ENCODE results near the gene ASCL3. TPM values are rescaled to one million over a fixed set of nuclear protein-coding genes. Genes with fewer than 3 reads are reported as not detected.
A peak's percentile ranks its signal among the peaks of the same experiment; 100 is the strongest.
"Not testable (repeated sequence)": the region's sequence is repeated elsewhere in the genome, so short reads cannot be mapped to it uniquely, and the experiment has no call there.

ASCL3 gene
- total RNA-seq, result not detected in 3 replicates
- long read RNA-seq, result 0 reads

- Mint-ChIP-seq H3K4me3 (ENCODE audit: unreplicated experiment) (no peak within 1 kb of the TSS), H3K27ac (ENCODE audit: unreplicated experiment) (no peak within 1 kb of the TSS), H3K27me3 (ENCODE audit: low read depth) (no peaks in the 10 kb centered on the region), H3K9me3 (ENCODE audit: low read depth) (no peaks in the 10 kb centered on the region), H3K4me1 (ENCODE audit: low read depth) (no peaks in the 10 kb centered on the region), H3K36me3 (ENCODE audit: low read depth) (peaks cover 7% of the 10 kb centered on the region)
- no peak for TF ChIP-seq CTCF (IDR thresholded peaks at IDR 0.05)
- DNase-seq (ENCODE audit: low spot score), result no peak
Measured at GRCh38 chr11:8942518-8943066, at the start of gene ASCL3. Gene ASCL3, minus strand, starts transcription at chr11:8943016. Its CDS starts 4,855 bp downstream, at chr11:8938161.

- TF ChIP-seq CTCF (IDR thresholded peaks at IDR 0.05), result no peak
- no peak for DNase-seq (ENCODE audit: low spot score)
- no peak overlapping the region for H3K4me3 Mint-ChIP-seq (ENCODE audit: unreplicated experiment)
Measured at GRCh38 chr11:8989453-8989852, 46.6 kb upstream of the ASCL3 start.

GRCh38 chr11:8988329-8989234 lies 45.8 kb upstream of the ASCL3 start:
- Mint-ChIP-seq H3K27ac (ENCODE audit: unreplicated experiment) (peak overlapping the region; percentile 77), H3K36me3 (ENCODE audit: low read depth) (no peaks in the 10 kb centered on the region), H3K4me1 (ENCODE audit: low read depth) (peaks cover 18% of the 10 kb centered on the region), H3K9me3 (ENCODE audit: low read depth) (no peaks in the 10 kb centered on the region), H3K27me3 (ENCODE audit: low read depth) (no peaks in the 10 kb centered on the region), H3K4me3 (ENCODE audit: unreplicated experiment) (no peak overlapping the region)
- TF ChIP-seq CTCF (IDR thresholded peaks at IDR 0.05), result no peak
- no peak for DNase-seq (ENCODE audit: low spot score)

More at GRCh38 chr11:8989453-8989852, 46.6 kb upstream of the ASCL3 start:
- no peaks in the 10 kb centered on the region for H3K36me3 Mint-ChIP-seq (ENCODE audit: low read depth)
- no peaks in the 10 kb centered on the region for H3K27me3 Mint-ChIP-seq (ENCODE audit: low read depth)
- H3K27ac Mint-ChIP-seq (ENCODE audit: unreplicated experiment), result peak overlapping the region; percentile 77
- H3K9me3 Mint-ChIP-seq (ENCODE audit: low read depth), result no peaks in the 10 kb centered on the region
- peaks cover 18% of the 10 kb centered on the region for H3K4me1 Mint-ChIP-seq (ENCODE audit: low read depth)

- DNase-seq (ENCODE audit: low spot score), result no peak
- no peak for TF ChIP-seq CTCF (IDR thresholded peaks at IDR 0.05)
- no peak overlapping the region for H3K4me3 Mint-ChIP-seq (ENCODE audit: unreplicated experiment)
- peaks cover 18% of the 10 kb centered on the region for H3K4me1 Mint-ChIP-seq (ENCODE audit: low read depth)
- H3K36me3 Mint-ChIP-seq (ENCODE audit: low read depth), result no peaks in the 10 kb centered on the region
- no peaks in the 10 kb centered on the region for H3K9me3 Mint-ChIP-seq (ENCODE audit: low read depth)
- no peaks in the 10 kb centered on the region for H3K27me3 Mint-ChIP-seq (ENCODE audit: low read depth)
- no peak overlapping the region for H3K27ac Mint-ChIP-seq (ENCODE audit: unreplicated experiment)
Measured at GRCh38 chr11:8987446-8987845, 44.6 kb upstream of the ASCL3 start.

- H3K4me3 Mint-ChIP-seq (ENCODE audit: unreplicated experiment); H3K27me3 Mint-ChIP-seq (ENCODE audit: low read depth); H3K27ac Mint-ChIP-seq (ENCODE audit: unreplicated experiment); H3K36me3 Mint-ChIP-seq (ENCODE audit: low read depth); H3K9me3 Mint-ChIP-seq (ENCODE audit: low read depth); DNase-seq (ENCODE audit: low spot score): not testable (repeated sequence)
- H3K4me1 Mint-ChIP-seq (ENCODE audit: low read depth), result peaks cover 18% of the 10 kb centered on the region
Measured at GRCh38 chr11:8986772-8987171, 44.0 kb upstream of the ASCL3 start.
